HG03469 (cell line): ENCODE measurements around the gene PHGDH.

Source experiments
- ATAC-seq: cut with Tn5 transposase; IDR thresholded peaks from one replicate; pipeline ENCODE4 v1.9.1; 2021; ENCODE audit warnings: mild to moderate bottlenecking, moderate library complexity, moderate number of reproducible peaks; ENCODE audit not compliant: unreplicated experiment

The PHGDH gene

DNA sequence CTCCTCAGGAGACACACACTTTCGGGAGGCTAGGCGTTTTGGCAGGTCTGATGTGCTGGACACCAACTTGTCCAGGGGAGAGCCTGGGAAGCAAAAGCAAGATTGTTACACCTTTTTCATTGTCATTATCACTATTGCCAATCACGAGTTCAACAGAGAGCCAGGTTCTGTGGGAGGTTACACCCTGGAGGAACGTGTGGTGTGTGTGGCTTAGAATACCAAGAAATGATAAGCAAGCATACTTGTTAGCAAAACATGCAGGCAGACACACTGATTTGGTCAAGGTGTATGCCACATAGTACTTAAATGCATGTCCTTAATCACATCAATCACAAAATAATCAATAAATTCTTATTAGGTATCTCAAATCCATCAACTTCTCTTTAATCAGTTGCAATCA is 40.9 kb downstream of the PHGDH start:
- no peak for ATAC-seq

DNA sequence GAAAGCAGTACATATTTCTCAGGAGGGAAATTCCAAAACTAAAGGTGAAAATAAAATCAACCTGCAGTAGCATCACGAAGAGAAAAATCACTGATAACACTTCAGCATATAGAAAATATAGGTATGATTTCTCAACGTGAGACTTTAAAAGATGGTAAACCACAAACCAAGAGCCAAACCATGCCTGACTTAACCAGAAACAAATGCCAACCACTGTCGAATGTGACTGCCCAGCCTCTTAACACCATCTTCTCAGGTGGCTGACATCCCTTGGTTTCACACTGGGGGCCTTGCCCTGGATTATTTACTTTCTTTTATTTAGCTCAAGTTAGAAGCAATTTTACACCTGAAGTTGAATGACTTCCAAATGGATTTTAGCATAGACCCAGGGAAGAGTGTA is 46.9 kb downstream of the PHGDH start:
- ATAC-seq = no peak

DNA sequence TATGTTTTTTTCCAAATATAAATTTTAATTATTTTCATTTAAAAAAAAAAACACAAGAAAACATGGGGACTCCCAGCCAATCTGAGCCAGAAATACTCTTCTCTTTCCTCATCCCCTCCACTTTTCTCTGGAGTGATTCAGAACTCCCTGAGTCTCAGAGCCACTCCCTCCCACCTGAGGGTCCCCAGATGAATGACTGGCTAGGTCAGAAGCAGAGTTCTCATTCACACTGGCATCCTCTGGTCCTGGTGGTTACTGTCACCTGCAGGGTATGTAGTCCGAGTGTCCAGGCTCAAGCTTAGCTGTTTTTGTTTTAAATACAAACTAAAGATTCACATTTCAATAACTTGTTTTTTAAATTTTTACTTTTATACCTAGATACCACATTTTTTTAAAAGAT is 50.7 kb downstream of the PHGDH start:
- no peak for ATAC-seq

DNA sequence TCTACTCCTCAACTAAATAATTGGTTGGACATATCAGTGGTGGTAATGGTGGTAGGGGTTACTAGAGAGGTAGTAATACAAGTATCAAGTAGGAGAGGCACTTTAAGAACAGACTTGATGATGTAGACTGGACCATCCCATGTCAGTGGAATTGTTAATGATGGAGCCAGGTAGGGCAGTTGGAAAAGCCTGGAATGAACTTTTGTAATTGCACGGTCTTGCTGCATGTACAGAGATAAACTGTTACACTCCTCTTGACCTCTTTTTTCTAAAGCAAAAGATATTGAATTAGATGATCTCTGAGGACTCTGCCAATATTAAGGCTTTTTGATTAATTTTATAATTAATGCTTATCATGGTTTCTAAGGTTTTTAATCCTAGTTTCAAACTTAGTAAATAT is 51.2 kb downstream of the PHGDH start:
- ATAC-seq = no peak

DNA sequence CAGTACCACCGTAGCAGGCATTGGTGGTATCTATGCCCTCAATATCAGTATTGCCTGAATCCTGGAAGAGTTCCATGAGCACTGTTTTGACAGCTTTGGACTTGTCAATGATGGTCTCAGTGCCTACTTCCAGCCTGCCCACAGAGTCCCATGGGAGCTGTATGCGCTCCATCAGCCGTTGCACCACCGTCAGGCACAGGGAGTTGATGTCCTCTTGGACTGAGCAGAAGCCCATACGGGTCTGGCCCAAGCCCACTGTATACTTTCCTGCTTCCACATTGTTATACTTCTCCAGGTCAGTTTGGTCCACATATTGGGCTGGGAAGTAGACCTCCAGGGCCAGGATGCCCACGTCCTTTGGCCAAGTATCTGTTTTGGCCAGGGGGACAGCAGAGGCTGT is 52.5 kb downstream of the PHGDH start:
- no peak for ATAC-seq

DNA sequence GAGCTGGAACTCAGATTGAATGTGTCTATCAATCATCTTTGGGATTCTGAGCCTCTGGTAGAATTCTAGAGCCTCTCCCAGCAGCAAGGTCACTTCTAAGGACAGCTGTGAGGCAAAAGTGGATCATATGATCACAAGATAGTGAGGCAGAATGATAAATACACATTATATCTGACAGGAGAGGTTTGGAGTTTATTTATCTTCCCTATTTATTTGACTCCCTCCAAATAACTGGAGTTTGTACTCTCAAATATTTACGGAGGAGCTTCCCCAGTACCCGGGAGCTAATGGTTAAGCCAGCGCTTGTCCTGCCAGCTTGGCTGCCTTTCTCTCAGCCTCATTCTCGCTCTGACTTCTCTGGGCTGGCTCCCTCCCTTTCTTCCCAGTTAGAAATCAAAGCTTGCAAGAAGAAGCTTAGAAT is 54.6 kb downstream of the PHGDH start:
- ATAC-seq = no peak

DNA sequence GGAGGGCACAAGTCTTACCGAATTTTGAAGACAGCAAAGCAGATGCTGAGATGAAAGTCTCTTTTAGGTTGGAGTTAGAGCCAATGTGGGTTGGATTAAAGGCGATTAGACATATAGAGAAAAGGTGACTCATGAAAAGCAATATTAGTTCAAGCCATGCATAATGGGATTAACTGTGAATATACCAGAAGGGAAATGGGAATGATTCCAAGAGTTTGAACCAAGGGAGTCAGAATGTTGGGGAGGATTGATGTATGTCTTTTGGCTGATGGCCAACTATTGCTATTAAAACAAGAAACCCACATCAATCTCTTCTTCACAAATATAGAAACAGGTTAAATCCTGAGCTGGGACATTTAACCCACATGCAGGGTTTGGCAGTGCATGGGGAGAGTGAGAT is 55.8 kb downstream of the PHGDH start:
- ATAC-seq = no peak

DNA sequence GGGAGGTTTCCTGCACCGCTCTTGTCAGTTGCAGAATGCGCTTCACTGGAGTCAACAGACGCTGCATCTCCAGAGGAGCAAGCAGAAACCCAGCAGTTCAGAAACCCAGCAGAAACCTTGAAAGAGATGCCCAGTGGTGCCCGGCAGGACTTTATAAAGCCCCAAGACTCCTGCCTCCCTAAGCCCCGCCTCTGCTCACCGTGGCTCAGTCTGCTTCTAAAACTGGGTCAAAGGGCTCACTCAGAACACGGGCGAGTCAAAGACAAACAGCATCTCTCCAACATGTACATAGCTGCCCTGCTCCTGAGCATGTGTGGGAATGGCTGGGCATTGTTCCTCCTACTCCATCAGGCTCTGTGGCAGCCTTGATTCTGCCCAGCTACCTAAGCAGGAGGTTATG is 57.0 kb downstream of the PHGDH start, which contains the start of gene HMGCS2:
Gene HMGCS2, minus strand, starts transcription at position 128 of the 400 bp plus-strand sequence. Its CDS starts 61 bp downstream, at position 67.
- no peak for ATAC-seq

DNA sequence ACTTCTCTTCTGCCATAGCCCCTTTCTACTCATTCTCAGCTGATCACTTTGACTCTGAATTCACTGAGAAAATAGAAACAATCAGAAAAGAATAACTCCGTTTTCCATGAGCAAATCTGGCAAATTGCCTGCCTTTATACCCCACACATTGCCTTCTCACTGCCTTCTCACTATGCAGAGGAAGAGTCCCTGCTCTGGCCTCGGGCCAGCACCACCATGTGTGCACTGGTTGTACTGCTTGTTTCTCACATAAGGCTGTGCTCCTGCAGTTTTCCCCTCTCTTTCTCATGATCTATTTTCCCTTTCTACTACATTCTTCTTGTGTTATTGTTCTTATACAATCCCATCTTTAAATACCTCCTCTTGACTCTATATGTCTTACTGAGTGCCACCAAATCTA is 59.3 kb downstream of the PHGDH start:
- no peak for ATAC-seq

DNA sequence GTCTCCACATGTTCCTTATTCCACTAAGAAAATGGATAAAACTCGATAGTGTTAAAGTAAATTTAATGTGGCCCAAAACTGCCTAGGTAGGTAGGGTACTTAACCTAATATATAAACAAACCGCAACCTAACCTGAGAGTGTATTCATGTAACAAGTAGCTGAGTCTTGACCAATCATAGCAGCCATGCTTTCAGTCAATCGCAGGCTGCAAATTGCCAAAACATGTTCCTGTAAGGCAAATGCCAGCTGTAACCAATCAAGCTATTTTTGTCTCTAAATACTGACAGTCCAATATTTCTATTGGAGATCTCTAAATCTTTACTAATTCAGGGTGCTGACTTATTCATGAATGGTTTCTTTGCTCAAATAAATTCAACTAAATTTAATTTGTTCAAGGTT is 60.0 kb downstream of the PHGDH start:
- ATAC-seq = no peak

DNA sequence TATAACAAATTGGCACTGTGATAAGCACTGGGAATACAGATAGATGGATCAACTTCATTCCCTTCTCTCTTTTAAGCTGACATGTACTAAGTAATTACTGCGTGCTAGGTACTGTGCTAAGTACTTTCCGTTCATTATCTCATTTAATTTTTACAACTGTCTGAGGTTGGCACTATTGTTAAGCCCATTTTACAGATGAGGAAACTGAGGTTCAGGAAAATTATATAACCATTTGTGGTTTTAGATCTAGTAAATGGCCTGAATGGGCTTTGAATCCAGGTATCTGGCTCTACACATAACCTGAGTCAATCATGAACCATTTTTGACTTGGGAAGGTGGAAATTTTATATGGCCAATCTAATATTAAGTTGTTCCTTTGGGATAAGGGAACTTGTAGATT is 60.6 kb downstream of the PHGDH start:
- no peak for ATAC-seq

DNA sequence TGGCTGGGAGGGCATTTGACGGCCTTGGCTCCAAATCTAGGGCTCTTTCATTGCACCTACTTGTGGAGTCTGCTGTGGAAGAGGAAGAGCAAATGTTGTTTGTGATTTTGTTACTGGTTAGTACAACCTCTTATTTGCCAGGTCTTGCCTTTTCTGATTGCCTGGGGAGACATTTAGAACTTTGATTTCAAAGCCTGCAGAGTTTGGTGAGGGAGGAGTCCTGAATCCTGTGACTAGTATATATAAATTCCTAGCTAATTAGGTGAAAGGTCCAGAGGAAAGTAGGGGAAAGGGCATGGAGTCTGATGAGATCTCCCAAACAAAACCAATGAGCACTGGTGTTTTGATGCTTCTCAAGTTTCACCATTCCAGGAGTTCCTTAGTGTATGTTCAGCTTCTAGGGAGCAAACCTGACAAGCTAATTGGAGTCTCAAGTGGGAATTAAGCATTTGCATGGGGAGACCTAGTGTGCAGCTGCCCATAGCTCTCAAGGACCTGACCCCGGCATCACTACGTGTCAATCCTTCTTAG is 62.0 kb downstream of the PHGDH start:
- no peak for ATAC-seq

DNA sequence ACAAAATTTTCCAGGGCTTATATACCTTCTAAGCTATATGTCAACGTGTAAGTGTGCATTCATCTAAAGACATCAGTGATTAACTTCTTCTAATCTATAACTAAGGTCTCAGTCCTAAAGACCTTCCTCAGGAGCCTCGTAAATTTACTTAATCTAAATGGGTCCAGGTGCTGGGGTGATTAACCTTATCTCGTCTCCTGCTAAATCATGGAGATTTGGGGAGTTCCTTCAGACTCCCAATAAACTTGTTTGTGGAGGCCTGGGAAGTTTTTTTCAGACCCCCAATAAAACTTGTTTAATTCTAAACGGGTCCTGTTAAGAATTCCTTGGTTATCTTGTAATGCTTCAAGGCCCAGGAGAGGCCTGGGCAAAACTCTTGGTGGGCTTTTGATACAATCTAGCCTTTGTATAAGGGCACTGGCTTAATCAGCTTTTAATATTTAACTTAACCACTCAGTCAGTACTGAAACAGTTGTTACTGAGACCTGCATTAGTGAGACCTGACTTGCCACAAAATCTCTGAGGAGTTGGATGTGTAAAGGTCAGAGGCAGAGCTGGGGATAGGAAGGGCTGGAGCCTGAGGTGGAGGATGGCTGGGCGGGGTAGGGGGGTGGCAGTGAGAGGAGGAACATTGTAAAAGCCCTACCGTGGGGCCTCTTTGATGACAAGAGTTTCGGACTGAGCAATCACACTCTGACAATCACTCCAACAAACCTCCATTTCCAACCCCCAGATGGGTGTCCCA is 63.2 kb downstream of the PHGDH start:
- no peak for ATAC-seq

DNA sequence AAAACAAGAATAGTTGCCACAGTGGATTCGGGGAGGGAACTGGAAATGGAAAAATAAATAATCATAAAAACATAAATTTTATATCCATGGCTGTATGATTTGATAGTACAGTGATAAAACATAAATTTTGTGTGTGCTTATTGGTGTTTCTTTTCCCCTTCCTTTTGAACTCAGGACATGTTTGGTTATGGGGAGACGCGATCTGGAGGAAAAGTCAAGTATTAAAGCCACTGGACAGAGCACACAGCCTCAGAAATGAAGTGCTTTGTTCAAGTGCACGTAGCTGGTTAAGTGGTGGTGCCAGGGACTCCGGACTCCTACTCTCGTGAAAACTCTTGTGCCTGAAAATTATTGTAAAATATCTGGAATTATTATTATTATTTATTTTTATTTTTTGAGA is 66.6 kb downstream of the PHGDH start:
- no peak for ATAC-seq

DNA sequence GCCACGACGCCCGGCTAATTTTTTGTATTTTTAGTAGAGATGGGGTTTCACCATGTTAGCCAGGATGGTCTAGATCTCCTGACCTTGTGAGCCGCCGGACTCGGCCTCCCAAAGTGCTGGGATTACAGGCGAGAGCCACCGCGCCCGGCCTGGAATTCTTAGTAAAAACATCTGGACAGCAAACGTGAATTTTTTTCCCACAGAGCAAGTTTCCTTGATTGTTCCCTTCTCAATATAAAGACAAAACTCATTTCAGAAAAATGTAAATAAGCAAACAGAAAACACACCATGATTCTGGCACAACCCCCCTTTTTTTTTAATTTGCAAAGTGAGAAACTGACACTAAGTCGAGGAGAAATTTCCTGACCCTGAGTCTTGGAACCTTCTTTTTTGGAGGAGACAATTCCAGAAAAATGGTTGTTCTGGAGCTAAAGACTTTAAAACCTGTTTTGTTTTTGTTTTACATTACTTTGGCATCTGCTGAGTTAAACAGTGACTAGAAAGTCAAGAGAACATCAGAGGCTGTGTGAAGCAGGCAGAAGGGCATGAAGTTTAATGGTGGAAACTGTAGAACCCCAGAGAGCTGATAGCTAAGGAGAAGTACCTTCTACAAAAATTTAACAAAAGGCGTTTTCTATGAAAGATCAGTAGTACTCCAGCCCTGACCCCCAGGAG is 67.3 kb downstream of the PHGDH start:
- no peak for ATAC-seq

DNA sequence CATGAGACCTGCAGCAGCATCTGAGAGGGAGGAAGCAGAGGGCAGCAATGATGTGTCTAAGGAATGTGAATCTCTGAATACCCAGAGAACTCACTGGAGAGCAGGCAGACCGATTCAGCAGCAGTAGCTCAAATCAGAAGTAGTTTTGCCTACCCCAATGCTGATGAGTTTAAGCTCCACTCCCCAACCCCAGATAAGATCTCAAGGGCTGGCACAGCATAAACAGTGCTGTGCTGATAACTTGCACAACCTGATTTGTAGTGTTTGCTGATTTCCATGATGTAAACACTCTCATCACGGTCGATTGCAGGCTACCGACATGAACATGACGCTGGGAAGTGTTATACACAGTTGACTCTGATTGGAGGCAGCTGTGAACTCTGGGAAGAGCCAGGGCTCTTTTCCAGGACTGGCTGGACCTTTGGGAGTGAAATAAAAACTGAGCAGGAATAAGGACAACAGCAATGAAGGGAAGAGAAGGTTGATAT is 68.2 kb downstream of the PHGDH start:
- no peak for ATAC-seq

DNA sequence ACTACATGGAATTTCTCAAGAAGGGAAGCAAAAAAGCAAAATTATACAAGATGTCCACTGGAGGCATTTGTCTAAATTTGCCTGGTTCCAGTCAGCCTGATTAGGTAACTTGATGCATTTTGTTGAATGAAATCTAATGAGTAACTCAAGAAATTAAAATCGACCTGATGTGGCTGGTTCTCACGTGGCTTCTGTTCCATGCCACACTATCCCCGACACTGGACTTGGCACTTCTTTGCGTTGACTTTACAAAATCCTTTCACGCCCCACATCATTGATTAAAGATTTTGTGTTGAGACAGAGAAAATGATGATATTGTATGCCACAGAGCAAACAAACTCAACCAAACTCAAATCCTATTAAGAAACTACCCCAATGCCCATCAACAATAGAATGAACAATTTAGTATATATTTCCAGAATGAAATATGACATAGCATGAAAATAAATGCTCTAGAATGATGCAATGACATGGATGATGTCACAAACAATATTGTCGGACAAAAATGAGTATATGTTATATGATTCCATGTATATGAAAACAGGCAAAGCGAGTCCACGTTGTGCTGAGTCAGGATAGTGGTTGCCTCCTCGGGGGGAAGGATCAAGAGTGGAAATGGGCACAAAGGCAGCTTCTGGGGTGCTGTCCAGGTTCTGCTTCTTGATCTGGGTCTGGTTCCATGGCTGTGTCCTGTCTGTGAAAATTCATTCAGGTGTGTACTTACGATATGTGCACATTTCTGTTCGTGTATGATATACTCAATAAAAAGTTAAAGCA is 69.9 kb downstream of the PHGDH start:
- ATAC-seq = no peak

DNA sequence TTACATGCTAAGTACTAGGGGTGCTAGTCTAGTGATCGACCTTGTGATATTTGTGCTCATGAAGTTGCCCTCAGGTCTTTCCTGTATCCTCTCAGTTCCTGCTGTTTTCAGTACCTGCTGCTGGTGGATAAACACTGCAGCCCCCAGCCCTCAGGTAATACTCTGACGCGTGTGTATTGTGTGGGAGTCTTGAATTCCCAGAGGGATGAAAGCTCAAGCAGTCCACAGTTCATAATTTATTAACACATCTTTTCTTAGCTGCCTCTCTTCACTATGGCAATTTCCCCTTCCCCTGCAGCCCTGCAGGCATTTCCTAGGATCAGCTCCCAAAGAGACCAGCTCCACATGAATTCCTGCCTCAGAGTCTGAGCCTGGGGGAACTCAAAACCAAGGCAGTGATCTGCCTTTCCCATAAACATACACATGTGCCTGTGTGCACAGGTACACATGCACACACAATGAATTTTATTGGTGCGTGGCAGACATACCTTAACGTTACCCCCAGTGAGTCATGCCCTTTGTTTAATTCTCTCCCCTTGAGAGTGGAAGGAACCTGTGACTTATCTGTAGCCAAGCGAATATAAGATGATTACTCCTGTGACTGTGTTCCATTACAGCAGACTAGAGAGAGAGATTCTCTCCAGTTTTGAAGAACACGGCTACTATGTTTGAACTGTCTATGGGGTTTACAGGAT is 71.0 kb downstream of the PHGDH start:
- ATAC-seq = no peak

DNA sequence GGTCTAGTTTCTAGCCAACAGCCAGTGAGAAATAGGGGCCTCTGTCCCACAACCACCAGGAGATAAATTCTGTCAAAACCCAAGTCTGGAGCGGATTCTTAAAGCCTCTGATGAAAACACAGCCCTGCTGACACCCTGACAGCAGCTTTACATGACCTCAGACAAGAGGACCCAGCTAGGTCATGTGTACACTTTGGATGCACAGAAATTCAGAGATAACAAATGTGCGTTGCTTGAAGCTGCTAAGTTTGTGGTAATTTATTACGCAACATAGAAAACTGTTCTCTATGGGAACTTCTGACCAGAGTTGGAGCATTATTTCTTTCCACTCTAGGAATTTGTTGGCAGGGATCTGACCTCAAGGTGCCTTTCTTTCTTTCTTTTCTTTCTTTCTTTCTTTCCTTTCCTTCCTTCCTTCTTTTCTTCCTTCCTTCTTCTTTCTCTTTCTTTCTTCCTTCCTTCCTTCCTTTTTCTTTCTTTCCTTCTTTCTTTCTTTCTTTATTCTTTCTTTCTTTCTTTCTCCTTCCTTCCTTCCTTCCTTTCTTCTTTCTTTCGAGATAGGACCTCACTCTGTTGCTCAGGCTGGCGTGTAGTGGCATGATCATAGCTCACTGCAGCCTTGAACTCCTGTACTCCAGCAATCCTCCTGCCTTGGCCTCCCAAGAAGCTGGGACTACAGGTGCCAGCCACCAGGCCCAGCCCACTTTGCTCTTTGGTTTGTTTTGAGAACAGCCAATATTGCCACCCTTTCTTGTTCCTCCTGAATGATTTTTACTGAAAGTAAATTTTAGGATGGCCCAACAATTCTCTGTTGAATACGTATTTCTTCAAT is 71.8 kb downstream of the PHGDH start:
- no peak for ATAC-seq
